ENCODE measurements around the gene SLCO3A1.

DNA sequence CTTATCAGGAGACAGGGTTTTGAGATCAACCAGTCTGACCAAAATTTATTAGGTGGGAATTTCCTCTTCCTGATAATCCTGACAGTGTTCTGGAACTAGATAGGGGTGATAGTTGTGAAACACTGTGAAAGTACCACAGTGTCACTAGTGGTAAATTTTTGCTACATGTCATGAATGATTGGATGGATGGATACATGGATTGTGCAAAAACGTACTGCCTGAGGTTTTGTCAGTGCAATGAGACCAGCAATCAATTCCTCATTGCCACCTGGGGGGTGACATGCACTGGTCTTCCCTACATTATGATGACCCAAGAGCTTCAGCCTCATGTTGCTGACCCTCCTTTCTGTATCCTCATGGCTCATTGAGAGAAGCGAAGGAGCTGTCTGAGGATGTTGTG lies 123.5 kb downstream of the SLCO3A1 start:
- TF ChIP-seq, protein P1, sequence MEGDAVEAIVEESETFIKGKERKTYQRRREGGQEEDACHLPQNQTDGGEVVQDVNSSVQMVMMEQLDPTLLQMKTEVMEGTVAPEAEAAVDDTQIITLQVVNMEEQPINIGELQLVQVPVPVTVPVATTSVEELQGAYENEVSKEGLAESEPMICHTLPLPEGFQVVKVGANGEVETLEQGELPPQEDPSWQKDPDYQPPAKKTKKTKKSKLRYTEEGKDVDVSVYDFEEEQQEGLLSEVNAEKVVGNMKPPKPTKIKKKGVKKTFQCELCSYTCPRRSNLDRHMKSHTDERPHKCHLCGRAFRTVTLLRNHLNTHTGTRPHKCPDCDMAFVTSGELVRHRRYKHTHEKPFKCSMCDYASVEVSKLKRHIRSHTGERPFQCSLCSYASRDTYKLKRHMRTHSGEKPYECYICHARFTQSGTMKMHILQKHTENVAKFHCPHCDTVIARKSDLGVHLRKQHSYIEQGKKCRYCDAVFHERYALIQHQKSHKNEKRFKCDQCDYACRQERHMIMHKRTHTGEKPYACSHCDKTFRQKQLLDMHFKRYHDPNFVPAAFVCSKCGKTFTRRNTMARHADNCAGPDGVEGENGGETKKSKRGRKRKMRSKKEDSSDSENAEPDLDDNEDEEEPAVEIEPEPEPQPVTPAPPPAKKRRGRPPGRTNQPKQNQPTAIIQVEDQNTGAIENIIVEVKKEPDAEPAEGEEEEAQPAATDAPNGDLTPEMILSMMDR (IDR thresholded peaks at IDR 0.05), result no peak
- no peak for TF ChIP-seq POLR2A (IDR thresholded peaks at IDR 0.05)
